IMR-90 (cell line): ENCODE data around the gene AKR1E2. TPM values are rescaled to one million over a fixed set of nuclear protein-coding genes. Genes with fewer than 3 reads are reported as not detected.

Experiments used
- ATAC-seq: fragments of 200-7000 bp; cut with Tn5 transposase; 2 replicates; pipeline ENCODE4 v1.9.1; 2020; ENCODE audit warnings: low read depth, mild to moderate bottlenecking, moderate library complexity
- BruUV-seq: library from RNA; stranded (reverse); fragments of 400-500 nt; replicated peaks from 2 replicates; lab custom pipeline; 2021; lab: Mats Ljungman, UMichigan
- CTCF ChIA-PET: fragments of 300-600 bp; formaldehyde crosslinking; extraction: SDS; loops from one replicate; lab custom pipeline; 2021; ENCODE audit warnings: antibody characterized with exemption; lab: Yijun Ruan, JAX
- POLR2A ChIA-PET: fragments of 300-600 bp; sonication (Branson Sonifier 250); formaldehyde crosslinking; loops from one replicate; lab custom pipeline; 2022; ENCODE audit warnings: antibody characterized with exemption; ENCODE audit not compliant: unreplicated experiment; lab: Charles Lee
- DNase-seq: peaks from one replicate; pipeline ENCODE4 v3.0.0; 2013
- H2AFZ ChIP-seq: replicated peaks from 2 replicates; pipeline ENCODE3; 2013; ENCODE audit warnings: low read length, mild to moderate bottlenecking; ENCODE audit not compliant: poor library complexity
- H2AK5ac ChIP-seq: 2 replicates; pipeline ENCODE4 v1.6.1; 2013; ENCODE audit warnings: low read depth, low read length, inconsistent platforms
- H2AK9ac ChIP-seq: replicated peaks from 2 replicates; pipeline ENCODE3; 2013; ENCODE audit warnings: mild to moderate bottlenecking, low read depth, low read length, moderate library complexity; ENCODE audit not compliant: poor library complexity
- H2BK120ac ChIP-seq: 2 replicates; pipeline ENCODE4 v1.6.1; 2013; ENCODE audit warnings: low read depth, low read length, inconsistent platforms
- H2BK15ac ChIP-seq: 3 replicates; pipeline ENCODE4 v1.6.1; 2013; ENCODE audit warnings: low read depth, low read length, inconsistent platforms
- H2BK20ac ChIP-seq: 2 replicates; pipeline ENCODE4 v1.6.1; 2013; ENCODE audit warnings: low read depth, mild to moderate bottlenecking, inconsistent platforms, low read length, moderate library complexity
- H2BK5ac ChIP-seq: 2 replicates; pipeline ENCODE4 v1.6.1; 2013; ENCODE audit warnings: mild to moderate bottlenecking, low read depth, low read length, inconsistent platforms; ENCODE audit not compliant: poor library complexity, severe bottlenecking
- H3K14ac ChIP-seq: replicated peaks from 2 replicates; pipeline ENCODE4 v1.6.1; 2013; ENCODE audit warnings: low read depth, low read length, inconsistent platforms
- H3K18ac ChIP-seq: 2 replicates; pipeline ENCODE4 v1.6.1; 2013; ENCODE audit warnings: low read depth, low read length, control low read depth
- H3K23ac ChIP-seq: 2 replicates; pipeline ENCODE4 v1.6.1; 2013; ENCODE audit warnings: low read depth, low read length, inconsistent platforms
- H3K27ac ChIP-seq: 2 replicates; pipeline ENCODE4 v1.5.1; 2013; ENCODE audit warnings: mild to moderate bottlenecking, control low read depth, low read length; ENCODE audit not compliant: insufficient read depth
- H3K27me3 ChIP-seq: 2 replicates; pipeline ENCODE4 v1.6.1; 2013; ENCODE audit warnings: low read length; ENCODE audit not compliant: control insufficient read depth, insufficient read depth
- H3K36me3 ChIP-seq: 2 replicates; pipeline ENCODE4 v1.6.1; 2013; ENCODE audit warnings: low read length, mixed read lengths; ENCODE audit not compliant: control insufficient read depth, insufficient read depth
- H3K4ac ChIP-seq: 2 replicates; pipeline ENCODE4 v1.6.1; 2013; ENCODE audit warnings: low read depth, low read length, inconsistent platforms
- H3K4me1 ChIP-seq: 2 replicates; pipeline ENCODE4 v1.6.1; 2013; ENCODE audit warnings: low read length, mixed read lengths; ENCODE audit not compliant: control insufficient read depth, insufficient read depth
- H3K4me2 ChIP-seq: 2 replicates; pipeline ENCODE4 v1.6.1; 2013; ENCODE audit warnings: low read depth, mild to moderate bottlenecking, control low read depth, low read length, moderate library complexity
- H3K4me3 ChIP-seq: 2 replicates; pipeline ENCODE4 v1.5.1; 2013; ENCODE audit warnings: low read depth, mild to moderate bottlenecking, control low read depth, low read length, moderate library complexity; ENCODE audit not compliant: insufficient read depth
- H3K56ac ChIP-seq: 2 replicates; pipeline ENCODE4 v1.6.1; 2013; ENCODE audit warnings: low read length, inconsistent platforms; ENCODE audit not compliant: insufficient read depth; ENCODE audit errors: extremely low read depth
- H3K79me1 ChIP-seq, 2 experiments: 2 replicates each; pipeline ENCODE4 v1.6.1; 2013; ENCODE audit warnings: low read length in 2 of 2, inconsistent platforms in 1 of 2, low read depth in 1 of 2
- H3K9ac ChIP-seq: 2 replicates; pipeline ENCODE4 v1.6.1; 2013; ENCODE audit warnings: low read depth, low read length, control low read depth
- H3K9me1 ChIP-seq: 2 replicates; pipeline ENCODE4 v1.6.1; 2013; ENCODE audit warnings: low read length, inconsistent platforms; ENCODE audit not compliant: insufficient read depth
- H3K9me3 ChIP-seq: 2 replicates; pipeline ENCODE4 v1.6.1; 2013; ENCODE audit warnings: low read length; ENCODE audit not compliant: control insufficient read depth, insufficient read depth
- H4K20me1 ChIP-seq: 2 replicates; pipeline ENCODE4 v1.6.1; 2013; ENCODE audit warnings: low read length, inconsistent platforms; ENCODE audit not compliant: insufficient read depth
- H4K5ac ChIP-seq: 2 replicates; pipeline ENCODE4 v1.6.1; 2013; ENCODE audit warnings: mild to moderate bottlenecking, low read depth, low read length, control low read depth
- H4K8ac ChIP-seq, 2 experiments: 2 replicates each; pipeline ENCODE4 v1.6.1; 2013; ENCODE audit warnings: low read depth in 2 of 2, low read length in 2 of 2, control low read depth in 1 of 2, inconsistent platforms in 1 of 2
- H4K91ac ChIP-seq: 2 replicates; pipeline ENCODE4 v1.6.1; 2013; ENCODE audit warnings: low read depth, low read length, inconsistent platforms; ENCODE audit not compliant: insufficient read depth
- BHLHE40 ChIP-seq: fragments of 150-350 bp; IDR thresholded peaks from 2 replicates; pipeline ENCODE4 v1.6.1; 2016; ENCODE audit warnings: mild to moderate bottlenecking, low read depth, low read length
- CTCF ChIP-seq: conservative IDR thresholded peaks from 2 replicates; pipeline ENCODE4 v1.5.1; 2012; ENCODE audit warnings: mild to moderate bottlenecking, low read depth, low read length, improper control_type of control experiment
- ELK1 ChIP-seq: fragments of 150-350 bp; IDR thresholded peaks from 2 replicates; pipeline ENCODE4 v1.6.1; 2016; ENCODE audit warnings: low read depth, mild to moderate bottlenecking, low read length, moderate library complexity, borderline replicate concordance
- MAZ ChIP-seq: IDR thresholded peaks from 2 replicates; pipeline ENCODE4 v1.6.1; 2012; ENCODE audit warnings: low read depth, mild to moderate bottlenecking, low read length, improper control_type of control experiment, moderate library complexity, borderline replicate concordance
- RAD21 ChIP-seq: IDR thresholded peaks from 2 replicates; pipeline ENCODE4 v1.6.1; 2012; ENCODE audit warnings: low read length, improper control_type of control experiment
- RCOR1 ChIP-seq: IDR thresholded peaks from 2 replicates; pipeline ENCODE4 v1.6.1; 2012; ENCODE audit warnings: mild to moderate bottlenecking, low read length, improper control_type of control experiment; ENCODE audit not compliant: insufficient replicate concordance
- RFX5 ChIP-seq: IDR thresholded peaks from 2 replicates; pipeline ENCODE4 v1.8.0; 2012; ENCODE audit warnings: low read depth, mild to moderate bottlenecking, low read length, moderate library complexity
- SMC3 ChIP-seq: fragments of 150-350 bp; IDR thresholded peaks from 2 replicates; pipeline ENCODE4 v1.6.1; 2016; ENCODE audit warnings: low read depth, mild to moderate bottlenecking, antibody characterized with exemption, low read length, moderate library complexity
- WGBS, 2 experiments: methylation state at CpG; one replicate each; pipeline versions ENCODE4 v1.1.5 to v1.1.7; 2013; ENCODE audit warnings: missing lambda C conversion rate in 2 of 2; ENCODE audit not compliant: insufficient read length in 1 of 2; ENCODE audit errors: extremely low coverage in 2 of 2; 5-methylcytosine and 5-hydroxymethylcytosine counted together
- dilution Hi-C: fragments of 300-500 bp; cut with HindIII; formaldehyde crosslinking; loops from one replicate; pipeline ENCODE4 v1.14.3; 2018; ENCODE audit warnings: low sequenced_read_pairs; ENCODE audit not compliant: unreplicated experiment
- in situ Hi-C: fragments of 300-500 bp; cut with MboI; formaldehyde crosslinking; loops from 3 replicates; pipeline ENCODE4 v1.14.3; 2019; ENCODE audit warnings: low sequenced_read_pairs, inconsistent platforms, mixed read lengths
- intact Hi-C: fragments of 100-400 bp; cut with micrococcal nuclease; formaldehyde crosslinking; loops from 2 replicates; pipeline ENCODE4 v1.10.0; 2022
- polyA plus RNA-seq, 3 experiments: library from polyadenylated mRNA; depleted of rRNA; stranded (reverse); fragments of >200 nt; gene quantifications; 2 replicates each; pipeline ENCODE4 v1.2.3, GENCODE V29; 2012; ENCODE audit warnings: low replicate concordance in 1 of 3
- total RNA-seq: library from RNA; depleted of rRNA; stranded (reverse); fragments of >200 nt; gene quantifications from 2 replicates; pipeline ENCODE4 v1.2.3, GENCODE V29; 2012

AKR1E2 gene
- total and polyA plus RNA-seq, 2 of the 4 experiments (the other 2 are of a cell fraction) = 1.2 to 3.4 TPM

- CTCF ChIA-PET = no interaction called here
Observed at GRCh38 chr10:4784667-4785333, 41.2 kb upstream of the AKR1E2 start.

More at GRCh38 chr10:4784667-4785333, 41.2 kb upstream of the AKR1E2 start:
- no peak overlapping the region for H3K4ac ChIP-seq
- no peak overlapping the region; the same call in 1 of the 2 replicates for H2AK5ac ChIP-seq
- WGBS, 2 experiments = no CpG with 5 or more reads among the region's 8 CpGs
- H3K23ac ChIP-seq = no peak overlapping the region
- no peak overlapping the region for H3K27ac ChIP-seq
- no peak overlapping the region for H2BK20ac ChIP-seq
- no peaks in the 10 kb centered on the region for H3K36me3 ChIP-seq
- no peak overlapping the region for H3K56ac ChIP-seq
- no peak overlapping the region for H4K8ac ChIP-seq
- H2BK120ac ChIP-seq = no peak overlapping the region
- BruUV-seq = no TSS peak
- peaks cover 3% of the 10 kb centered on the region for H3K4me1 ChIP-seq
- no peak for TF ChIP-seq RAD21
- TF ChIP-seq RFX5 = no peak
- TF ChIP-seq ELK1 = no peak
- TF ChIP-seq RCOR1 = no peak
- TF ChIP-seq SMC3 = no peak
- no peak for TF ChIP-seq CTCF
- no peak for TF ChIP-seq MAZ
- no peak for TF ChIP-seq BHLHE40
- H3K9ac ChIP-seq = no peak overlapping the region
- H3K9me1 ChIP-seq = peaks cover 4% of the 10 kb centered on the region; the same call in 1 of the 2 replicates
- no peaks in the 10 kb centered on the region for H4K20me1 ChIP-seq
- H3K9me3 ChIP-seq = no peaks in the 10 kb centered on the region
- H3K14ac ChIP-seq = no peak overlapping the region
- H3K18ac ChIP-seq = no peak overlapping the region
- ATAC-seq = no peak
- no peak overlapping the region for H3K4me3 ChIP-seq
- no peak for DNase-seq
- no peak overlapping the region for H2AFZ ChIP-seq
- H4K5ac ChIP-seq = no peak overlapping the region
- no peak overlapping the region for H2BK5ac ChIP-seq
- no peak overlapping the region for H2AK9ac ChIP-seq
- POLR2A ChIA-PET = no interaction called here
- in situ Hi-C loops = no loop called here
- no peak overlapping the region for H3K4me2 ChIP-seq
- no peaks in the 10 kb centered on the region for H3K27me3 ChIP-seq
- no peak overlapping the region for H2BK15ac ChIP-seq
- H4K91ac ChIP-seq = no peak overlapping the region
- intact Hi-C loops = no loop called here
- dilution Hi-C loops = no loop called here
- H3K79me1 ChIP-seq = no peaks in the 10 kb centered on the region
